Measurements from ENCODE around the gene ODF4.
A peak's percentile ranks its signal among the peaks of the same experiment; 100 is the strongest.

The ODF4 gene

GRCh38 chr17:8382880-8383142 is 43.2 kb downstream of the ODF4 start:
- Mint-ChIP-seq H3K36me3 (ENCODE audit: low read depth) (peaks cover 49% of the 10 kb centered on the region), H3K4me3 (peak overlapping the region; percentile 96 to 98 (median 97)), H3K27ac (peak overlapping the region; percentile 92 to 99 (median 98)), H3K27me3 (ENCODE audit: low read depth) (no peaks in the 10 kb centered on the region), H3K4me1 (peaks cover 41% of the 10 kb centered on the region), H3K9me3 (no peaks in the 10 kb centered on the region)
- no peak for TF ChIP-seq CTCF (IDR thresholded peaks at IDR 0.05; ENCODE audit: unreplicated experiment in 3 of 3)

- Mint-ChIP-seq H3K36me3 (ENCODE audit: low read depth) (peaks cover 45% of the 10 kb centered on the region), H3K4me1 (peaks cover 41% of the 10 kb centered on the region), H3K9me3 (no peaks in the 10 kb centered on the region), H3K27me3 (ENCODE audit: low read depth) (no peaks in the 10 kb centered on the region), H3K27ac (peak within 1 kb of the TSS; percentile 92 to 99 (median 98)), H3K4me3 (peak within 1 kb of the TSS; percentile 96 to 98 (median 97))
- peak; percentile 99 for TF ChIP-seq CTCF (IDR thresholded peaks at IDR 0.05; ENCODE audit: unreplicated experiment in 3 of 3)
Measured at GRCh38 chr17:8383143-8383822, 43.6 kb downstream of the ODF4 start, which contains the start of gene RPL26. TSS of gene RPL26 (minus strand) at chr17:8383193. CDS start at chr17:8382310, 883 bp downstream.

GRCh38 chr17:8384801-8385378 is 45.2 kb downstream of the ODF4 start:
- no peaks in the 10 kb centered on the region for H3K9me3 Mint-ChIP-seq
- H3K27ac Mint-ChIP-seq, result peak overlapping the region in 2 of 3 experiments; percentile 46 to 99
- TF ChIP-seq CTCF (IDR thresholded peaks at IDR 0.05; ENCODE audit: unreplicated experiment in 3 of 3), result no peak
- peaks cover 33% of the 10 kb centered on the region for H3K4me1 Mint-ChIP-seq
- H3K36me3 Mint-ChIP-seq (ENCODE audit: low read depth), result peaks cover 29% of the 10 kb centered on the region
- peak overlapping the region; percentile 91 to 98 (median 96) for H3K4me3 Mint-ChIP-seq
- H3K27me3 Mint-ChIP-seq (ENCODE audit: low read depth), result peaks cover 4% of the 10 kb centered on the region

- Mint-ChIP-seq H3K27ac (peak overlapping the region in 2 of 3 experiments; percentile 24 to 35), H3K4me3 (peak overlapping the region; percentile 54 to 70 (median 63)), H3K4me1 (peaks cover 25% of the 10 kb centered on the region), H3K27me3 (ENCODE audit: low read depth) (peaks cover 4% of the 10 kb centered on the region), H3K36me3 (ENCODE audit: low read depth) (peaks cover 13% of the 10 kb centered on the region), H3K9me3 (no peaks in the 10 kb centered on the region)
- TF ChIP-seq CTCF (IDR thresholded peaks at IDR 0.05; ENCODE audit: unreplicated experiment in 3 of 3), result no peak
Measured at GRCh38 chr17:8386841-8387240, 47.2 kb downstream of the ODF4 start.

- no peak for TF ChIP-seq CTCF (IDR thresholded peaks at IDR 0.05; ENCODE audit: unreplicated experiment in 3 of 3)
- Mint-ChIP-seq H3K27me3 (ENCODE audit: low read depth) (peaks cover 4% of the 10 kb centered on the region), H3K36me3 (ENCODE audit: low read depth) (peaks cover 1% of the 10 kb centered on the region), H3K27ac (no peak overlapping the region), H3K9me3 (no peaks in the 10 kb centered on the region), H3K4me1 (peaks cover 14% of the 10 kb centered on the region), H3K4me3 (no peak overlapping the region)
Measured at GRCh38 chr17:8387914-8388651, 48.4 kb downstream of the ODF4 start.

Data from nephron (organoid).